GM12801 (cell line): ENCODE results near the gene PARVB.

Experiments used
- CTCF ChIP-seq: IDR thresholded peaks from one replicate; pipeline ENCODE4 v1.5.1; 2011; ENCODE audit warnings: control low read depth; ENCODE audit not compliant: insufficient read length; ENCODE audit errors: extremely low read depth

PARVB gene

GRCh38 chr22:44147008-44147645, 123.0 kb downstream of the PARVB start:
- no peak for TF ChIP-seq CTCF

GRCh38 chr22:44147821-44148574, 123.9 kb downstream of the PARVB start:
- TF ChIP-seq CTCF: no peak

- TF ChIP-seq CTCF: no peak
These were observed 127.6 kb downstream of the PARVB start for GRCh38 chr22:44151676-44152075.

GRCh38 chr22:44153710-44154109, 129.6 kb downstream of the PARVB start:
- TF ChIP-seq CTCF: no peak

GRCh38 chr22:44154436-44154942, 130.4 kb downstream of the PARVB start:
- TF ChIP-seq CTCF: no peak

GRCh38 chr22:44155115-44155514, 131.0 kb downstream of the PARVB start:
- no peak for TF ChIP-seq CTCF

GRCh38 chr22:44157916-44158618, 134.0 kb downstream of the PARVB start:
- no peak for TF ChIP-seq CTCF
